Loucy (cell line): ENCODE results near the gene MBD4.

Source experiments
- H2AFZ ChIP-seq: fragments of 200-600 bp; sonication (generic); 2 replicates; pipeline ENCODE4 v1.6.0; 2016; ENCODE audit warnings: antibody characterized with exemption, mild to moderate bottlenecking, low read length, moderate library complexity
- H3F3A ChIP-seq: fragments of 200-600 bp; 2 replicates; pipeline ENCODE4 v1.6.0; 2016; ENCODE audit warnings: antibody characterized with exemption, low read depth, mild to moderate bottlenecking
- H3K27me3 ChIP-seq: fragments of 200-600 bp; sonication (generic); 2 replicates; pipeline ENCODE4 v1.6.1; 2014; ENCODE audit warnings: low read length, mild to moderate bottlenecking; ENCODE audit not compliant: insufficient read depth, poor library complexity, severe bottlenecking
- H3K36me3 ChIP-seq: fragments of 200-600 bp; sonication (generic); 2 replicates; pipeline ENCODE4 v1.6.1; 2016; ENCODE audit warnings: low read length; ENCODE audit not compliant: insufficient read depth
- H3K4me1 ChIP-seq: fragments of 200-600 bp; sonication (generic); 2 replicates; pipeline ENCODE4 v1.5.1; 2014; ENCODE audit warnings: low read length, mild to moderate bottlenecking; ENCODE audit not compliant: insufficient read depth, poor library complexity, severe bottlenecking
- H3K4me2 ChIP-seq: fragments of 200-600 bp; sonication (generic); 2 replicates; pipeline ENCODE4 v1.6.0; 2014; ENCODE audit warnings: antibody characterized with exemption, low read length, low read depth, mild to moderate bottlenecking; ENCODE audit not compliant: poor library complexity, severe bottlenecking
- H3K4me3 ChIP-seq: fragments of 200-600 bp; sonication (generic); 2 replicates; pipeline ENCODE4 v1.5.1; 2014; ENCODE audit warnings: low read length, mild to moderate bottlenecking, mixed read lengths; ENCODE audit not compliant: poor library complexity, severe bottlenecking
- H3K79me2 ChIP-seq: fragments of 200-600 bp; sonication (generic); 2 replicates; pipeline ENCODE4 v1.6.1; 2014; ENCODE audit warnings: low read length; ENCODE audit not compliant: insufficient read depth
- H3K9ac ChIP-seq: fragments of 200-600 bp; sonication (generic); 2 replicates; pipeline ENCODE4 v1.6.0; 2014; ENCODE audit warnings: mild to moderate bottlenecking, low read depth, low read length, moderate library complexity; ENCODE audit not compliant: poor library complexity, severe bottlenecking
- H3K9me2 ChIP-seq: fragments of 200-600 bp; sonication (generic); replicated peaks from 2 replicates; pipeline ENCODE4 v1.6.1; 2016; ENCODE audit warnings: low read depth, low read length, mixed read lengths
- H3K9me3 ChIP-seq: fragments of 200-600 bp; sonication (generic); 2 replicates; pipeline ENCODE4 v1.6.1; 2014; ENCODE audit warnings: mild to moderate bottlenecking, antibody characterized with exemption, low read length, low read depth; ENCODE audit not compliant: insufficient read depth
- H4K20me1 ChIP-seq: fragments of 200-600 bp; sonication (generic); 2 replicates; pipeline ENCODE4 v1.6.0; 2014; ENCODE audit warnings: antibody characterized with exemption, low read length, mild to moderate bottlenecking; ENCODE audit not compliant: insufficient read depth, poor library complexity, severe bottlenecking
- EZH2phosphoT487 ChIP-seq: fragments of 200-600 bp; IDR thresholded peaks from 2 replicates; pipeline ENCODE4 v1.6.1; 2018; ENCODE audit warnings: antibody characterized with exemption, mild to moderate bottlenecking, moderate library complexity, borderline replicate concordance
- TF ChIP-seq, protein P1 (sequence below): fragments of 200-600 bp; sonication (generic); conservative IDR thresholded peaks from 2 replicates; pipeline ENCODE4 v1.5.1; 2014; ENCODE audit warnings: mild to moderate bottlenecking, antibody characterized with exemption, low read length

MBD4 gene

DNA sequence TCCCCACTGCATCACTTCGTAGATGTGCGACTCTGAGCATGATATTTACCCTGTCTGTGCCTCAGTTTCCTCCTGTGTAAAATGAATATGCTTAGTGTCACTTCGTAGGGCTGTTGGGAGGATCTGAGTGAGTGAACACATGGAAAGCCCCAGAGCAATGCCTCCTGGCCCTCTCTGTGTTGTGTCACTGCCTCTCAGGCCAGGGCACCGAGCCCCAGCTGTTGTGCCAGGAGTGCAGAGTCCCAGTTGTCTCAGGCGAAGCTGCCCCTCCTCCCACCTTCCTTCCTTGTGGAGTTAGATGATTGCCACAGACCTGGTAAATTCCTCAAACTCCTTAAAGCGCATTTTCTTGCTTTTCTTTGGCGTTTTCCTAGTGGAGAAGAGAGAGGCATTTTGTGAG, 37.5 kb downstream of the MBD4 start:
- peaks cover 19% of the 10 kb centered on the region for H4K20me1 ChIP-seq
- no peaks in the 10 kb centered on the region for H3F3A ChIP-seq
- no peak overlapping the region for H2AFZ ChIP-seq
- H3K36me3 ChIP-seq: no peaks in the 10 kb centered on the region
- H3K4me2 ChIP-seq: no peak overlapping the region
- H3K4me1 ChIP-seq: peaks cover 19% of the 10 kb centered on the region
- H3K4me3 ChIP-seq: no peak overlapping the region
- peaks cover 21% of the 10 kb centered on the region for H3K79me2 ChIP-seq
- TF ChIP-seq EZH2phosphoT487: no peak
- TF ChIP-seq, protein P1, sequence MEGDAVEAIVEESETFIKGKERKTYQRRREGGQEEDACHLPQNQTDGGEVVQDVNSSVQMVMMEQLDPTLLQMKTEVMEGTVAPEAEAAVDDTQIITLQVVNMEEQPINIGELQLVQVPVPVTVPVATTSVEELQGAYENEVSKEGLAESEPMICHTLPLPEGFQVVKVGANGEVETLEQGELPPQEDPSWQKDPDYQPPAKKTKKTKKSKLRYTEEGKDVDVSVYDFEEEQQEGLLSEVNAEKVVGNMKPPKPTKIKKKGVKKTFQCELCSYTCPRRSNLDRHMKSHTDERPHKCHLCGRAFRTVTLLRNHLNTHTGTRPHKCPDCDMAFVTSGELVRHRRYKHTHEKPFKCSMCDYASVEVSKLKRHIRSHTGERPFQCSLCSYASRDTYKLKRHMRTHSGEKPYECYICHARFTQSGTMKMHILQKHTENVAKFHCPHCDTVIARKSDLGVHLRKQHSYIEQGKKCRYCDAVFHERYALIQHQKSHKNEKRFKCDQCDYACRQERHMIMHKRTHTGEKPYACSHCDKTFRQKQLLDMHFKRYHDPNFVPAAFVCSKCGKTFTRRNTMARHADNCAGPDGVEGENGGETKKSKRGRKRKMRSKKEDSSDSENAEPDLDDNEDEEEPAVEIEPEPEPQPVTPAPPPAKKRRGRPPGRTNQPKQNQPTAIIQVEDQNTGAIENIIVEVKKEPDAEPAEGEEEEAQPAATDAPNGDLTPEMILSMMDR: no peak
- no peaks in the 10 kb centered on the region for H3K9me2 ChIP-seq
- H3K9ac ChIP-seq: no peak overlapping the region
- H3K27me3 ChIP-seq: no peaks in the 10 kb centered on the region
- no peaks in the 10 kb centered on the region for H3K9me3 ChIP-seq

DNA sequence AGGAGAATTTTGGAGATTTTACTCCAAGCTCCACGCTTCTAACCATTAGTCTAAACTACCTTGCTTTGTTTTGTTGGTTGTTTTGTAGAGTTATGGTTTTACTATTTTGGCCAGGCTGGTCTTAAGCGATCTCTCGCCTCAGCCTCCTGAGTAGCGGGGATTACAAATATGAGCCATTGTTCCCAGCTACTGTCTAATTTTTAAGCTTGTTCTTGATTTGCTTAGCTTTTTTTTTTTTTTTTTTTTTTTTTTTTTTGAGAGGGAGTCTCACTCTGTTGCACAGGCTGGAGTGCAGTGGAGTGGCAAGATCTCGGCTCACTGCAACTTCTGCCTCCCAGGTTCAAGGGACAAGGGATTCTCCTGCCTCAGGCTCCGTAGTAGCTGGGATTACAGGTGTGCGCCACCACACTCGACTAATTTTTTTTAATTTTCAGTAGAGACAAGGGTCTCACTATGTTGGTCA, 39.8 kb downstream of the MBD4 start:
- Histone ChIP-seq H3K4me1 (peaks cover 39% of the 10 kb centered on the region), H3K9ac (peak overlapping the region; percentile 92)

DNA sequence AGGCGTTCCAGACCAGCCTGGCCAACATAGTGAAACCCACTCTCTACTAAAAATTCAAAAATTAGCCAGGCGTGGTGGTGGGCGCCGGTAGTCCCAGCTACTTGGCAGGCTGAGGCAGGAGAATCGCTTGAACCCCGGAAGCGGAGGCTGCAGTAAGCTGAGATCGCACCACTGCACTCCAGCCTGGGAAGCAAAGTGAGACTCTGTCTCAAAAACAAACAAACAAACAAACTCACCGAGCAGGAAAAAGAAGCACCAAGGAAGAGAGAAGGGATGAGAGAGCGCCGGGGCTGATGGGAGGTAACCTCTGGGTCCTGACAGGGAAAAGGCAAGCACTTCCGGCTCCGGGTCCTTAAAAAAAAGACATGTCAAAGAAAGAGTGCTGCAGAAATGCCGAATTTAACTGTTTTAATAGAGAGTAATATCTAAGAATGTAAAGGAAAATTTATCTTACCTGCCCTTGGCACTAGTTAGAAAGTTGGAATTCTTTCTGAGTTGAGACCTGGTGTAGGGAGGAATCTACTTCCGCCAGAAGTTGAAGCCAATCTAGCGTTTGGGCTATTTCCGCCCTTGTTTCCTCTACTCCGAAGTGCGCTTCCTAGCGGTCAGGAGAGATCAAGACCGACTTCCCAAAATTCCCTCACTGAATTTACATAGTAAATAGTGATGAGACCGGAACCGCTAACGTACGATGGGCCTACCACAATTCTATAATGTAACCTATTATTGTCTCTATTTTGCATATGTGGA, 40.4 kb downstream of the MBD4 start:
- Histone ChIP-seq H3K36me3 (no peaks in the 10 kb centered on the region), H3K9me2 (no peaks in the 10 kb centered on the region), H3F3A (no peaks in the 10 kb centered on the region), H3K9me3 (no peaks in the 10 kb centered on the region), H3K4me1 (peaks cover 41% of the 10 kb centered on the region), H3K9ac (peak overlapping the region; percentile 92), H4K20me1 (peaks cover 37% of the 10 kb centered on the region), H3K4me3 (peak overlapping the region; percentile 99), H3K4me2 (peak overlapping the region; percentile 100), H3K79me2 (peaks cover 50% of the 10 kb centered on the region), H3K27me3 (no peaks in the 10 kb centered on the region), H2AFZ (peak overlapping the region; percentile 83)
- TF ChIP-seq, protein P1: peak; percentile 94
- no peak for TF ChIP-seq EZH2phosphoT487

More for the DNA sequence above, 39.8 kb downstream of the MBD4 start:
- Histone ChIP-seq H3K27me3 (no peaks in the 10 kb centered on the region), H3K36me3 (no peaks in the 10 kb centered on the region), H3K4me2 (peak overlapping the region; percentile 100), H3K4me3 (peak overlapping the region; percentile 99), H2AFZ (peak overlapping the region; percentile 83), H3F3A (no peaks in the 10 kb centered on the region), H3K79me2 (peaks cover 44% of the 10 kb centered on the region), H3K9me2 (no peaks in the 10 kb centered on the region), H4K20me1 (peaks cover 33% of the 10 kb centered on the region), H3K9me3 (no peaks in the 10 kb centered on the region)
- TF ChIP-seq, protein P1: peak; percentile 16; the same call in 1 of the 2 replicates
- TF ChIP-seq EZH2phosphoT487: no peak
